ENCODE data around the gene OSTC. TPM values are rescaled to one million over a fixed set of nuclear protein-coding genes. Genes with fewer than 3 reads are reported as not detected.

The OSTC gene
- 167 TPM for total RNA-seq
- polyA plus RNA-seq (ENCODE audit: insufficient read depth in 1 of 8, insufficient read length in 8 of 8, low replicate concordance in 1 of 8) = 100 to 1,000 TPM; 150 to 197 (median 167) TPM
- long read RNA-seq, donor 1, transcript OSTC-201 (4 exons, 1,077 nt) = major isoform, 53 of 67 reads
- long read RNA-seq, donor 1, partial matches to known transcripts = 12 of 67 reads
- long read RNA-seq, donor 1, other reads (novel, unspliced or antisense) = 0 of 67 reads
- long read RNA-seq, donor 2, transcript OSTC-201 (4 exons, 1,077 nt) = major isoform, 18 of 25 reads
- long read RNA-seq, donor 2, partial matches to known transcripts = 6 of 25 reads
- long read RNA-seq, donor 2, other reads (novel, unspliced or antisense) = 0 of 25 reads
- long read RNA-seq, donor 3, transcript OSTC-201 (4 exons, 1,077 nt) = major isoform, 82 of 95 reads
- long read RNA-seq, donor 3, partial matches to known transcripts = 7 of 95 reads
- long read RNA-seq, donor 3, other reads (novel, unspliced or antisense) = 0 of 95 reads
- long read RNA-seq, donor 4, transcript OSTC-201 (4 exons, 1,077 nt) = major isoform, 61 of 67 reads
- long read RNA-seq, donor 4, partial matches to known transcripts = 6 of 67 reads
- long read RNA-seq, donor 4, other reads (novel, unspliced or antisense) = 0 of 67 reads
- long read RNA-seq, donor 5, transcript OSTC-205 (3 exons, 876 nt) = minor isoform, 8 of 334 reads
- long read RNA-seq, donor 5, transcript OSTC-201 (4 exons, 1,077 nt) = major isoform, 284 of 334 reads
- long read RNA-seq, donor 5, partial matches to known transcripts = 42 of 334 reads
- long read RNA-seq, donor 5, other reads (novel, unspliced or antisense) = 0 of 334 reads
- long read RNA-seq, donor 6, transcript OSTC-201 (4 exons, 1,077 nt) = major isoform, 211 of 265 reads
- long read RNA-seq, donor 6, transcript OSTC-205 (3 exons, 876 nt) = minor isoform, 7 of 265 reads
- long read RNA-seq, donor 6, partial matches to known transcripts = 47 of 265 reads
- long read RNA-seq, donor 6, other reads (novel, unspliced or antisense) = 0 of 265 reads
- long read RNA-seq, donor 7, transcript OSTC-205 (3 exons, 876 nt) = minor isoform, 5 of 206 reads
- long read RNA-seq, donor 7, transcript OSTC-201 (4 exons, 1,077 nt) = major isoform, 165 of 206 reads
- long read RNA-seq, donor 7, partial matches to known transcripts = 35 of 206 reads
- long read RNA-seq, donor 7, other reads (novel, unspliced or antisense) = 0 of 206 reads
- long read RNA-seq, donor 8, transcript OSTC-205 (3 exons, 876 nt) = minor isoform, 5 of 148 reads
- long read RNA-seq, donor 8, transcript OSTC-201 (4 exons, 1,077 nt) = major isoform, 116 of 148 reads
- long read RNA-seq, donor 8, partial matches to known transcripts = 27 of 148 reads
- long read RNA-seq, donor 8, other reads (novel, unspliced or antisense) = 0 of 148 reads
- long read RNA-seq, donor 9, transcript OSTC-201 (4 exons, 1,077 nt) = major isoform, 90 of 124 reads
- long read RNA-seq, donor 9, partial matches to known transcripts = 30 of 124 reads
- long read RNA-seq, donor 9, other reads (novel, unspliced or antisense) = 0 of 124 reads
- long read RNA-seq, donor 10, transcript OSTC-201 (4 exons, 1,077 nt) = major isoform, 135 of 154 reads
- long read RNA-seq, donor 10, transcript OSTC-205 (3 exons, 876 nt) = minor isoform, 5 of 154 reads
- long read RNA-seq, donor 10, partial matches to known transcripts = 14 of 154 reads
- long read RNA-seq, donor 10, other reads (novel, unspliced or antisense) = 0 of 154 reads
- long read RNA-seq, donor 11, transcript OSTC-201 (4 exons, 1,077 nt) = major isoform, 121 of 124 reads
- long read RNA-seq, donor 11, partial matches to known transcripts = 0 of 124 reads
- long read RNA-seq, donor 11, other reads (novel, unspliced or antisense) = 0 of 124 reads

- H3K9me3 ChIP-seq (replicated peaks; ENCODE audit: control insufficient read depth, low read depth, low read length) = no peaks in the 10 kb centered on the region
- peak; percentile 98 for DNase-seq
- peak within 1 kb of the TSS; percentile 91 for H3K27ac ChIP-seq (ENCODE audit: low read length)
- H3K27me3 ChIP-seq (ENCODE audit: control insufficient read depth, insufficient read depth, low read length) = no peaks in the 10 kb centered on the region
- H3K4me1 ChIP-seq (ENCODE audit: control insufficient read depth, insufficient read depth, low read length) = peaks cover 4% of the 10 kb centered on the region
- WGBS (ENCODE audit: insufficient coverage) = 3% methylated on average over 13 of the region's 45 CpGs
- H3K4me3 ChIP-seq (ENCODE audit: low read length) = peak within 1 kb of the TSS; percentile 74
- H3K36me3 ChIP-seq (ENCODE audit: control insufficient read depth, insufficient read depth, low read length) = peaks cover 2% of the 10 kb centered on the region
These were observed at the start of gene OSTC for GRCh38 chr4:108650212-108651013. Gene OSTC, plus strand, starts transcription at chr4:108650599. Its CDS starts 57 bp downstream, at chr4:108650656.

GRCh38 chr4:108601106-108601505 lies 49.3 kb upstream of the OSTC start:
- DNase-seq = no peak
- H3K4me3 ChIP-seq (ENCODE audit: low read length) = no peak overlapping the region
- H3K4me1 ChIP-seq (ENCODE audit: control insufficient read depth, insufficient read depth, low read length) = no peaks in the 10 kb centered on the region
- H3K9me3 ChIP-seq (replicated peaks; ENCODE audit: control insufficient read depth, low read depth, low read length) = no peaks in the 10 kb centered on the region
- no peak overlapping the region for H3K27ac ChIP-seq (ENCODE audit: low read length)
- no peaks in the 10 kb centered on the region for H3K36me3 ChIP-seq (ENCODE audit: control insufficient read depth, insufficient read depth, low read length)
- no peaks in the 10 kb centered on the region for H3K27me3 ChIP-seq (ENCODE audit: control insufficient read depth, insufficient read depth, low read length)
- WGBS (ENCODE audit: insufficient coverage) = 67% methylated on average over 1 of the region's 3 CpGs

DNA sequence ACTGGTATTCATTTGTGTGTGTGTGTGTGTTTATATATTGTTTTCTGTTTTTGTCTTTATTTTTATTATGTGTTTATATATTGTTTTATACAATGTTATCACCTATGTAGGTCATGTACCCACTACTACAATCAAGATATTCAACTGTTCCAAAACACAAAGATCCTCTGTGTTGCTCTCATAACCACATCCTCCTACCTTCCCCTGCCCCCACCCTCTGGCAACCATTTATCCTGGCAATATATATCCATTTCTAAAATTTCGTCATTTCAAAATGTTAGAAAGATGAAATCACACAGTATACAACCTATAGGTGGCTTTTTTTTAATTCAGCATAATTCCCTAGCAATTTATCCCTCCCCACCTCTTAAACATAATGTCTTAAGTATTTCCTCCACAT lies 48.9 kb upstream of the OSTC start:
- no peak for DNase-seq
- H3K4me3 ChIP-seq (ENCODE audit: low read length) = no peak overlapping the region
- H3K27ac ChIP-seq (ENCODE audit: low read length) = no peak overlapping the region
- no CpG with 5 or more reads among the region's 1 CpG for WGBS (ENCODE audit: insufficient coverage)
- no peaks in the 10 kb centered on the region for H3K4me1 ChIP-seq (ENCODE audit: control insufficient read depth, insufficient read depth, low read length)
- no peaks in the 10 kb centered on the region for H3K36me3 ChIP-seq (ENCODE audit: control insufficient read depth, insufficient read depth, low read length)
- no peaks in the 10 kb centered on the region for H3K9me3 ChIP-seq (replicated peaks; ENCODE audit: control insufficient read depth, low read depth, low read length)
- no peaks in the 10 kb centered on the region for H3K27me3 ChIP-seq (ENCODE audit: control insufficient read depth, insufficient read depth, low read length)

DNA sequence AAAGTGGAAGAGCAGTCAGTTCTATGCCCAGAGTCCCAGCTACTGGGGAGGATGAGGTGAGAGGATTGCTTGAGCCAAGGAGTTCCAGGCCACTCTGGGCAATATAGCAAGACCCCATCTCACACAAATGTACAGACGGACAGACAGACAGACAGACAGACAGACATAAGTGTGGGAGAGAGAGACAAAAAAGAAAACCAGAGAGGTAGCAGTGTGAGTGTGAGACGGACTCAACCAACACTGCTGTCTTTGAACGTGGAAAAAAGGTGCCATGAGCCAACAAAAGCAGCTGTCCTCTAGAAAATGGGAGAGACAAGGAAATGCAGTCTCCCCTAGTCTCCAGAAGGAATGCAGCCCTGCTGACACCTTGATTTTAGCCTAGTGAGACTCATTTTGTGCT lies 48.2 kb upstream of the OSTC start:
- DNase-seq = no peak
- Histone ChIP-seq H3K27me3 (ENCODE audit: control insufficient read depth, insufficient read depth, low read length) (no peaks in the 10 kb centered on the region), H3K4me1 (ENCODE audit: control insufficient read depth, insufficient read depth, low read length) (no peaks in the 10 kb centered on the region), H3K36me3 (ENCODE audit: control insufficient read depth, insufficient read depth, low read length) (no peaks in the 10 kb centered on the region), H3K4me3 (ENCODE audit: low read length) (no peak overlapping the region), H3K9me3 (replicated peaks; ENCODE audit: control insufficient read depth, low read depth, low read length) (no peaks in the 10 kb centered on the region), H3K27ac (ENCODE audit: low read length) (no peak overlapping the region)
- WGBS (ENCODE audit: insufficient coverage) = no CpG with 5 or more reads among the region's 3 CpGs

DNA sequence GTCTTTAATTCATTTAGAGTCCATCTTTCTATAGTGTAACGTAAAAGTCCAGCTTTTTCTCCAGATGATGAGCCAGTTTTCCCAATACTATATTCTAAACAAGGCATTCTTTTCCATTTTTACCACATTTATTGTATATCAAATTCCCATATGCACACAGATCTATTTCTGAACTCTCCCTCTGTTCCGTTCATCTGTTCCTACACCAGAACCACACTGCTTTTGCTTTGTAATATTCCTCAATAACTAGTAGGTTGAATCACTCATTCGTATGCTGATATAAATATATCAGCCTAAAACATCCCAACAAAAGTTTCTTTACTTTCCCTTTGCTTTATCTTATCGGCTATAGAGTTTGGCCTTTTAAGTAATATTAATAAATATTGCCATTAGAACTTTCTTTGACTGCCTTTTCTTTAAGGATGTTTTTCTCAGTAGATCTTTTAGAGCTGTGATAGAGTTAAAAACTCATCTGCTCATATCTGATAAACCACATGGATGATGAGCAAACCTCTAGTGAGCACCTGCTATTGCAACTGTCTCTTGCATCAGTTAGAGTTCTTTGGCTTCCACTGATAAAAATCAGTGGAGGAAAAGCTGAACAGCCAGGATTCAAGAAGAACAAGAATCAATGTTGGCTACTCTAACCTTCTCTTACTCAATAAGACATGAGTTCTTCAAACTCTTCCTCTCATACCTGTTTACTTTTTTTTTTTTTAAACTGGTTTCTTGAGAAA lies 43.2 kb upstream of the OSTC start:
- no peaks in the 10 kb centered on the region for H3K36me3 ChIP-seq (ENCODE audit: control insufficient read depth, insufficient read depth, low read length)
- no peaks in the 10 kb centered on the region for H3K4me1 ChIP-seq (ENCODE audit: control insufficient read depth, insufficient read depth, low read length)
- no peak overlapping the region for H3K4me3 ChIP-seq (ENCODE audit: low read length)
- DNase-seq = no peak
- WGBS (ENCODE audit: insufficient coverage) = 93% methylated on average over 2 of the region's 4 CpGs
- no peaks in the 10 kb centered on the region for H3K27me3 ChIP-seq (ENCODE audit: control insufficient read depth, insufficient read depth, low read length)
- no peaks in the 10 kb centered on the region for H3K9me3 ChIP-seq (replicated peaks; ENCODE audit: control insufficient read depth, low read depth, low read length)
- no peak overlapping the region for H3K27ac ChIP-seq (ENCODE audit: low read length)

DNA sequence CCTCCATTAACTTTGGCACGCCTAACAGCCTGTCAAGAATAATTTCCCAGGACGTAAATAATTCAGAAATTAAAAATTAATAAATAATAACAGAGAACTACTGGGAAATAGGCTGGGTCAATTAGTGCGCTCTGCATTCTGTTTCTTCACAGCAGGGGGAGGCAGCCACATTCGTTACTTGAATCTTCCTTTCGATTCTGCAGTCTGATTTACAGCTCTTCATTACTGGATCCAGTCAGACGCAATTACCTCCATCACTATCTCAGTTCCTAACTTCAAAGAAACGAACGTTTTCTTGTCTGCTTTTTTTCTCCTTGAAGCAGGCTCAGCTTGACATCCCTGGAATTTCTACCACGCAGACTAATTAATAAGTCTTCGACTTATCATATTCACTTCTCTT lies 39.0 kb upstream of the OSTC start:
- peak; percentile 14 for DNase-seq
- WGBS (ENCODE audit: insufficient coverage) = 24% methylated on average over 4 of the region's 10 CpGs
- H3K4me3 ChIP-seq (ENCODE audit: low read length) = no peak overlapping the region
- H3K27ac ChIP-seq (ENCODE audit: low read length) = no peak overlapping the region
- H3K9me3 ChIP-seq (replicated peaks; ENCODE audit: control insufficient read depth, low read depth, low read length) = peaks cover 2% of the 10 kb centered on the region
- no peaks in the 10 kb centered on the region for H3K27me3 ChIP-seq (ENCODE audit: control insufficient read depth, insufficient read depth, low read length)
- no peaks in the 10 kb centered on the region for H3K36me3 ChIP-seq (ENCODE audit: control insufficient read depth, insufficient read depth, low read length)
- H3K4me1 ChIP-seq (ENCODE audit: control insufficient read depth, insufficient read depth, low read length) = no peaks in the 10 kb centered on the region

- no peaks in the 10 kb centered on the region for H3K27me3 ChIP-seq (ENCODE audit: control insufficient read depth, insufficient read depth, low read length)
- H3K4me1 ChIP-seq (ENCODE audit: control insufficient read depth, insufficient read depth, low read length) = no peaks in the 10 kb centered on the region
- DNase-seq = no peak
- H3K4me3 ChIP-seq (ENCODE audit: low read length) = no peak overlapping the region
- WGBS (ENCODE audit: insufficient coverage) = 89% methylated on average over 3 of the region's 6 CpGs
- H3K27ac ChIP-seq (ENCODE audit: low read length) = no peak overlapping the region
- H3K36me3 ChIP-seq (ENCODE audit: control insufficient read depth, insufficient read depth, low read length) = no peaks in the 10 kb centered on the region
- H3K9me3 ChIP-seq (replicated peaks; ENCODE audit: control insufficient read depth, low read depth, low read length) = peaks cover 2% of the 10 kb centered on the region
These were observed 38.0 kb upstream of the OSTC start for GRCh38 chr4:108612365-108612764.

- 67% methylated on average over 3 of the region's 7 CpGs for WGBS (ENCODE audit: insufficient coverage)
- no peaks in the 10 kb centered on the region for H3K27me3 ChIP-seq (ENCODE audit: control insufficient read depth, insufficient read depth, low read length)
- peaks cover 5% of the 10 kb centered on the region for H3K4me1 ChIP-seq (ENCODE audit: control insufficient read depth, insufficient read depth, low read length)
- H3K9me3 ChIP-seq (replicated peaks; ENCODE audit: control insufficient read depth, low read depth, low read length) = peaks cover 2% of the 10 kb centered on the region
- no peak for DNase-seq
- peaks cover 21% of the 10 kb centered on the region for H3K36me3 ChIP-seq (ENCODE audit: control insufficient read depth, insufficient read depth, low read length)
- H3K27ac ChIP-seq (ENCODE audit: low read length) = peak overlapping the region; percentile 8
- peak overlapping the region; percentile 70 for H3K4me3 ChIP-seq (ENCODE audit: low read length)
These were observed 30.9 kb upstream of the OSTC start for GRCh38 chr4:108619372-108620100.

Measured in muscle of leg (tissue), 16 donors.